Liver (tissue), 9 donors: ENCODE results near the gene RASL12. TPM values are rescaled to one million over a fixed set of nuclear protein-coding genes. Genes with fewer than 3 reads are reported as not detected.

Experiments
- DNase-seq: peaks from one replicate; pipeline ENCODE4 v3.0.0-alpha.2; 2017; ENCODE audit warnings: low spot score
- H3K27ac ChIP-seq, 2 donors: one replicate each; pipeline ENCODE4 v1.7.0; 2013; ENCODE audit warnings: inconsistent platforms in 2 of 2, low read length in 2 of 2, control low read depth in 1 of 2, low read depth in 1 of 2, mild to moderate bottlenecking in 1 of 2
- H3K27me3 ChIP-seq, 4 donors: one replicate each; pipeline versions ENCODE4 v1.6.1 to v1.7.0; 2013; ENCODE audit warnings: low read length in 3 of 4, inconsistent platforms in 1 of 4, mild to moderate bottlenecking in 1 of 4, moderate library complexity in 1 of 4; ENCODE audit not compliant: control insufficient read depth in 4 of 4, insufficient read depth in 4 of 4
- H3K36me3 ChIP-seq, 4 donors: one replicate each; pipeline versions ENCODE4 v1.6.1 to v1.7.0; 2013; ENCODE audit warnings: low read length in 3 of 4, mild to moderate bottlenecking in 3 of 4, low read depth in 1 of 4, moderate library complexity in 1 of 4; ENCODE audit not compliant: control insufficient read depth in 4 of 4, insufficient read depth in 3 of 4
- H3K4me1 ChIP-seq, 4 donors: one replicate each; pipeline versions ENCODE4 v1.6.1 to v1.7.0; 2013; ENCODE audit warnings: low read length in 3 of 4, mild to moderate bottlenecking in 3 of 4, moderate library complexity in 1 of 4; ENCODE audit not compliant: control insufficient read depth in 4 of 4, insufficient read depth in 4 of 4
- H3K4me3 ChIP-seq, 3 donors: one replicate each; pipeline versions ENCODE4 v1.6.1 to v1.7.0; 2013; ENCODE audit warnings: low read length in 3 of 3, control low read depth in 1 of 3, low read depth in 1 of 3, mild to moderate bottlenecking in 1 of 3
- H3K9ac ChIP-seq, 2 donors: one replicate each; pipeline ENCODE4 v1.7.0; 2013; ENCODE audit warnings: low read length in 2 of 2, mild to moderate bottlenecking in 2 of 2, moderate library complexity in 2 of 2, control low read depth in 1 of 2, low read depth in 1 of 2
- H3K9me3 ChIP-seq, 4 donors: one replicate each; pipeline versions ENCODE4 v1.6.1 to v1.7.0; 2013; ENCODE audit warnings: low read length in 3 of 4; ENCODE audit not compliant: control insufficient read depth in 4 of 4
- EGR1 ChIP-seq, 2 donors: IDR thresholded peaks; 2 replicates each; pipeline ENCODE4 v1.6.1; 2016 to 2018; ENCODE audit warnings: antibody characterized with exemption in 2 of 2, low read depth in 2 of 2
- FOXA1 ChIP-seq: IDR thresholded peaks from 2 replicates; pipeline ENCODE4 v1.6.1; 2016; ENCODE audit warnings: antibody characterized with exemption
- FOXA2 ChIP-seq: IDR thresholded peaks from 2 replicates; pipeline ENCODE4 v1.6.1; 2016; ENCODE audit warnings: antibody characterized with exemption
- GABPA ChIP-seq, 2 donors: IDR thresholded peaks in 1 of 2; conservative IDR thresholded peaks in 1 of 2; 2 replicates each; pipeline ENCODE4 v1.6.1; 2016; ENCODE audit warnings: antibody characterized with exemption in 2 of 2, mild to moderate bottlenecking in 1 of 2, moderate library complexity in 1 of 2
- HNF4G ChIP-seq: IDR thresholded peaks from 2 replicates; pipeline ENCODE4 v1.6.1; 2016; ENCODE audit warnings: antibody characterized with exemption
- JUND ChIP-seq, 2 donors: IDR thresholded peaks; 2 replicates each; pipeline ENCODE4 v1.6.1; 2016; ENCODE audit warnings: antibody characterized with exemption in 2 of 2
- MAX ChIP-seq: IDR thresholded peaks from 2 replicates; pipeline ENCODE4 v1.6.1; 2016; ENCODE audit warnings: antibody characterized with exemption
- NR2F2 ChIP-seq: IDR thresholded peaks from 2 replicates; pipeline ENCODE4 v1.6.1; 2016; ENCODE audit warnings: antibody characterized with exemption
- RAD21 ChIP-seq, 2 donors: IDR thresholded peaks; 2 replicates each; pipeline ENCODE4 v1.6.1; 2016; ENCODE audit warnings: antibody characterized with exemption in 2 of 2, mild to moderate bottlenecking in 2 of 2
- RXRA ChIP-seq, 2 donors: IDR thresholded peaks; 2 replicates each; pipeline ENCODE4 v1.6.1; 2017 to 2018; ENCODE audit warnings: antibody characterized with exemption in 2 of 2, mild to moderate bottlenecking in 1 of 2
- SP1 ChIP-seq: IDR thresholded peaks from 2 replicates; pipeline ENCODE4 v1.6.1; 2018; ENCODE audit warnings: antibody characterized with exemption, mild to moderate bottlenecking
- TAF1 ChIP-seq: conservative IDR thresholded peaks from 2 replicates; pipeline ENCODE4 v1.6.1; 2016; ENCODE audit warnings: antibody characterized with exemption, mild to moderate bottlenecking
- WGBS: extraction: QIAGEN DNeasy Blood & Tissue Kit; methylation state at CpG from one replicate; pipeline ENCODE4 v1.1.7; 2013; 5-methylcytosine and 5-hydroxymethylcytosine counted together
- polyA plus RNA-seq, 2 donors: library from polyadenylated mRNA; stranded (reverse) in 1 of 2; unstranded in 1 of 2; fragments of 200-250 nt in 1 of 2; fragments of >200 nt in 1 of 2; fragmentation: Nextera tagmentation in 1 of 2; extraction: Ambion mirVana in 1 of 2; gene quantifications; one replicate each; pipeline versions ENCODE4 v1.2.1 to v1.2.3, GENCODE V29; 2013 to 2015
- total RNA-seq, 2 donors: library from RNA; depleted of rRNA; stranded (reverse); fragments of >200 nt; gene quantifications; one replicate each; pipeline ENCODE4 v1.2.3, GENCODE V29; 2014
- TF ChIP-seq, protein P1 (sequence below): IDR thresholded peaks from 2 replicates; pipeline ENCODE4 v1.6.1; 2016; ENCODE audit warnings: antibody characterized with exemption
- TF ChIP-seq, protein P2 (sequence below): fragments of 150-350 bp; IDR thresholded peaks from 2 replicates; pipeline ENCODE4 v1.5.1; 2017; ENCODE audit warnings: improper control_type of control experiment, low read depth, low read length; ENCODE audit not compliant: missing input control
- TF ChIP-seq, protein P3 (sequence below): IDR thresholded peaks from 2 replicates; pipeline ENCODE4 v1.6.1; 2016; ENCODE audit warnings: antibody characterized with exemption
- donor health status: healthy.
- donor health status: healthy.
- donor health status: healthy.
- donor health status: healthy.
- donor health status: healthy.

The RASL12 gene
- total and polyA plus RNA-seq, 4 donors = 0.50 to 0.92 (median 0.63) TPM

DNA sequence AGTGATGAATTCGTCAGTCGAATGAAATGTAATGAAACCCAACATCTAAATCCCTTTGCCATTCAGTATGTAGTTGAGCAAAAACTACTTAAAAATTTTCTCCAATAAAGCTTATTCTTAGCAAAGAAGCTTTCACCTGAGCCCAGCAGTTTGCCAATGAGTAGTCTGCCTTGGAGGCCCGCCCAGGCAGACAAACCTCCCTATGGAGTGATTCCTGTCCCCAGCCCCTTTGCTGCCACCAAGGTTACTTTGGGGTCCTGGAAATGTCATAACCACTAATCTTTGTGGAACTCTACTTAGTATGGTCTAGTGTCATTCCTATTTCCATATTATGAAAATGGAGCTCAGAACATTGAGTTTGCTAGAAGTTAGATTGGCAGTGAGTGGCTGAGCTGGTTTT, 35.1 kb upstream of the RASL12 start:
- DNase-seq = no peak
- Histone ChIP-seq H3K4me1 (no peaks in the 10 kb centered on the region), H3K9me3 (no peaks in the 10 kb centered on the region), H3K27me3 (no peaks in the 10 kb centered on the region), H3K9ac (no peak overlapping the region), H3K36me3 (peaks cover 4 to 33% (median 21%) of the 10 kb centered on the region in 4 donors), H3K4me3 (no peak overlapping the region), H3K27ac (no peak overlapping the region)
- WGBS = 95% methylated on average over 3 of the region's 3 CpGs
- no peak for TF ChIP-seq TAF1
- TF ChIP-seq SP1 = no peak
- TF ChIP-seq, protein P1, sequence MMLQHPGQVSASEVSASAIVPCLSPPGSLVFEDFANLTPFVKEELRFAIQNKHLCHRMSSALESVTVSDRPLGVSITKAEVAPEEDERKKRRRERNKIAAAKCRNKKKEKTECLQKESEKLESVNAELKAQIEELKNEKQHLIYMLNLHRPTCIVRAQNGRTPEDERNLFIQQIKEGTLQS = no peak

DNA sequence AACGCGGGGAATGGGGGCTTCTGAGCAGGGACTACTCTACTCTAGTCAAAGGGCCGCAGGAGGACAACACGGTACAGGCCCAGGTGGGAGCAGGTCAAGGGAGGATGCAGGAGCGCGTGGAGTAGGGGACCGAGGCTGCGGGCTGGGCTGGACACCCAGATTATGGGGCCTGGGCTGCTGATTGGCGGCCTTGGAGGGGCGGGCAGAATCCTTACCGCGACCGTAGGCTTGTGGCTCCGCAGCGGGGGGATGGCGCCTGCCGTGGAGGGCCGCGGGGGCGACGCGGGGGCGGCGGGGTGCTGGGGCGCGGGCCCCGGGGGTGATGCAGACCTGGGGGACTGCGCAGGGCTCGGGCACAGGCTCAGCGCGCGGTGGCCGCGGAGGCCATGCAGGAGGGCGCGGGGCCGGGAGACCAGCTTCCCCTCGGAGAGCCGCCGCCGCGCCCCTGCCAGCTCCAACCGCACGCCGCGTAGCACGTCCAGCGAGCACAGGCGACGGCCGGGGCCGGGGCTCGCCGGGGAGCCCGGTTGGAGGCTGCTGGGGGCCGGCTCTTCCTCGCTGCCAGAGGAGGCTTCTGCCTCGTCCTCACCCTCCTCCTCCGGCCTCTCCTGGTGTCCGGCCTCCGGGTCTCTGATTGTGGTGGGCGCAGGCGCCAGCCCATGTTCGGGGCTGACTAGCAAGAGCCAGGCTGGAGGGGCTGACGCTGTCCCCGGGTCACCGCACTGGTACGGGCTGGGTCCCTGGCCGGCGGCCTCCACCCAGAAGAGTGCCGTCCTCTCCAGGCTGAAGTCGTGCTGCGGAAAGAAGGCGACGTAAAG, 34.3 kb upstream of the RASL12 start:
- TF ChIP-seq, protein P1 = no peak
- TF ChIP-seq EGR1 (IDR thresholded peaks at IDR 0.05; ENCODE audit: low read depth in 2 of 2) (no peak), MAX (no peak), JUND (IDR thresholded peaks at IDR 0.05) (no peak), FOXA2 (no peak), FOXA1 (no peak), TAF1 (no peak), RAD21 (IDR thresholded peaks at IDR 0.05) (no peak)
- TF ChIP-seq, protein P2, sequence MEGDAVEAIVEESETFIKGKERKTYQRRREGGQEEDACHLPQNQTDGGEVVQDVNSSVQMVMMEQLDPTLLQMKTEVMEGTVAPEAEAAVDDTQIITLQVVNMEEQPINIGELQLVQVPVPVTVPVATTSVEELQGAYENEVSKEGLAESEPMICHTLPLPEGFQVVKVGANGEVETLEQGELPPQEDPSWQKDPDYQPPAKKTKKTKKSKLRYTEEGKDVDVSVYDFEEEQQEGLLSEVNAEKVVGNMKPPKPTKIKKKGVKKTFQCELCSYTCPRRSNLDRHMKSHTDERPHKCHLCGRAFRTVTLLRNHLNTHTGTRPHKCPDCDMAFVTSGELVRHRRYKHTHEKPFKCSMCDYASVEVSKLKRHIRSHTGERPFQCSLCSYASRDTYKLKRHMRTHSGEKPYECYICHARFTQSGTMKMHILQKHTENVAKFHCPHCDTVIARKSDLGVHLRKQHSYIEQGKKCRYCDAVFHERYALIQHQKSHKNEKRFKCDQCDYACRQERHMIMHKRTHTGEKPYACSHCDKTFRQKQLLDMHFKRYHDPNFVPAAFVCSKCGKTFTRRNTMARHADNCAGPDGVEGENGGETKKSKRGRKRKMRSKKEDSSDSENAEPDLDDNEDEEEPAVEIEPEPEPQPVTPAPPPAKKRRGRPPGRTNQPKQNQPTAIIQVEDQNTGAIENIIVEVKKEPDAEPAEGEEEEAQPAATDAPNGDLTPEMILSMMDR = no peak
- TF ChIP-seq, protein P3, sequence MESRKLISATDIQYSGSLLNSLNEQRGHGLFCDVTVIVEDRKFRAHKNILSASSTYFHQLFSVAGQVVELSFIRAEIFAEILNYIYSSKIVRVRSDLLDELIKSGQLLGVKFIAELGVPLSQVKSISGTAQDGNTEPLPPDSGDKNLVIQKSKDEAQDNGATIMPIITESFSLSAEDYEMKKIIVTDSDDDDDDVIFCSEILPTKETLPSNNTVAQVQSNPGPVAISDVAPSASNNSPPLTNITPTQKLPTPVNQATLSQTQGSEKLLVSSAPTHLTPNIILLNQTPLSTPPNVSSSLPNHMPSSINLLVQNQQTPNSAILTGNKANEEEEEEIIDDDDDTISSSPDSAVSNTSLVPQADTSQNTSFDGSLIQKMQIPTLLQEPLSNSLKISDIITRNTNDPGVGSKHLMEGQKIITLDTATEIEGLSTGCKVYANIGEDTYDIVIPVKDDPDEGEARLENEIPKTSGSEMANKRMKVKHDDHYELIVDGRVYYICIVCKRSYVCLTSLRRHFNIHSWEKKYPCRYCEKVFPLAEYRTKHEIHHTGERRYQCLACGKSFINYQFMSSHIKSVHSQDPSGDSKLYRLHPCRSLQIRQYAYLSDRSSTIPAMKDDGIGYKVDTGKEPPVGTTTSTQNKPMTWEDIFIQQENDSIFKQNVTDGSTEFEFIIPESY = no peak
- DNase-seq = no peak
- H3K27me3 ChIP-seq = no peaks in the 10 kb centered on the region
- H3K4me3 ChIP-seq = no peak overlapping the region
- H3K36me3 ChIP-seq = peaks cover 10 to 38% (median 21%) of the 10 kb centered on the region in 4 donors
- no peaks in the 10 kb centered on the region for H3K4me1 ChIP-seq
- H3K27ac ChIP-seq = no peak overlapping the region
- WGBS = 86% methylated on average over 75 of the region's 75 CpGs
- no peak overlapping the region for H3K9ac ChIP-seq
- no peaks in the 10 kb centered on the region for H3K9me3 ChIP-seq

DNA sequence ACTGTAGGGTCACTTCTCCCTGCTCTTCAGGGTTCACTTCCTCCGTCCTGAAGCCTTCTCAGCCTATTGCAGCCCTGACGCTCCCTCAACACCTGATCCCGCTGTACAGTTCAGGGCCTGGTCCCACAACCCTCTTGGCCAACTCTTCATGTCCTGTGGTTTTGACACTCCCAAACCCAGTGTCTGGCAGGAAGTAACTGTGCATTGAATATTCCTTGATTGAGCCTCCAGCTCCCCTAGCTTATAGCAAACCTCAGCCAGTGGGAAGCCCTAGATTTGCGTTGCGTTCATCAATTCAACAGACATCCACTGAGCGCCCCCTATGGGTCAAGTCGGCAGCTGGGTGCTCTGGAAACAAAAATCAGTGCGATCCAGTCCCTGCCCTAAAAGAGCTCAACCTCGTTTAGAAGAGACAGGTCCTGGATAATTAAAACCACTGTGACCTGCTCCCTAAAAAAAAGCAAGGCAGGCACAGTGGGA, 33.7 kb upstream of the RASL12 start:
- no peaks in the 10 kb centered on the region for H3K27me3 ChIP-seq
- 40% methylated on average over 9 of the region's 9 CpGs for WGBS
- H3K36me3 ChIP-seq = peaks cover 10 to 38% (median 20%) of the 10 kb centered on the region in 4 donors
- no peak overlapping the region for H3K9ac ChIP-seq
- H3K9me3 ChIP-seq = no peaks in the 10 kb centered on the region
- H3K4me1 ChIP-seq = no peaks in the 10 kb centered on the region
- no peak overlapping the region for H3K4me3 ChIP-seq
- peak; percentile 76 for DNase-seq
- no peak overlapping the region for H3K27ac ChIP-seq
- TF ChIP-seq, protein P1 = no peak
- peak; percentile 93 to 94 for TF ChIP-seq RAD21 (IDR thresholded peaks at IDR 0.05)
- TF ChIP-seq SP1 = no peak
- TF ChIP-seq EGR1 (IDR thresholded peaks at IDR 0.05; ENCODE audit: low read depth in 2 of 2) = no peak
- TF ChIP-seq MAX = no peak
- TF ChIP-seq NR2F2 = no peak
- no peak for TF ChIP-seq HNF4G
- TF ChIP-seq, protein P3 = no peak
- no peak for TF ChIP-seq TAF1
- TF ChIP-seq, protein P2 = peak; percentile 78
- no peak for TF ChIP-seq RXRA (IDR thresholded peaks at IDR 0.05)
- no peak for TF ChIP-seq GABPA (IDR thresholded peaks at IDR 0.05 in 1 of 2, conservative IDR thresholded peaks at IDR 0.05 in 1 of 2)
